GM12878 (cell line): ENCODE results near the gene SPAG9. TPM values are rescaled to one million over a fixed set of nuclear protein-coding genes. Genes with fewer than 3 reads are reported as not detected.

Source experiments
- ATAC-seq: fragments of 200-7000 bp; cut with Tn5 transposase; 3 replicates; pipeline ENCODE4 v1.9.1; 2020; ENCODE audit warnings: mild to moderate bottlenecking, moderate library complexity
- BruUV-seq: library from RNA; stranded (reverse); fragments of 400-500 nt; replicated peaks from 2 replicates; lab custom pipeline; 2021; lab: Mats Ljungman, UMichigan
- CTCF ChIA-PET: fragments of 300-600 bp; sonication (Branson Sonifier 250); formaldehyde crosslinking; extraction: SDS; loops from one replicate; lab custom pipeline; 2021; ENCODE audit warnings: inconsistent platforms; lab: Yijun Ruan, JAX
- POLR2A ChIA-PET: fragments of 350-600 bp; formaldehyde crosslinking; extraction: SDS; loops from one replicate; lab custom pipeline; 2021; ENCODE audit warnings: inconsistent platforms; lab: Charles Lee
- RAD21 ChIA-PET: fragments of 300-600 bp; sonication (Branson Sonifier 250); formaldehyde crosslinking; loops from one replicate; lab custom pipeline; 2023; ENCODE audit warnings: antibody characterized with exemption; ENCODE audit not compliant: unreplicated experiment; lab: Charles Lee
- SMC1A ChIA-PET: fragments of 300-600 bp; sonication (Branson Sonifier 250); formaldehyde crosslinking; loops from one replicate; lab custom pipeline; 2023; ENCODE audit not compliant: unreplicated experiment, uncharacterized antibody; lab: Charles Lee
- DNase-seq: peaks from one replicate; pipeline ENCODE4 v3.0.0-alpha.2; 2011; ENCODE audit warnings: low read depth, low spot score
- FAIRE-seq: peaks from 3 replicates; lab custom pipeline; 2011; peaks lifted over from hg19 to GRCh38; lab: Jason Lieb, UNC
- H2AFZ ChIP-seq: 2 replicates; pipeline ENCODE4 v1.6.0; 2011; ENCODE audit warnings: low read depth, low read length, control low read depth; ENCODE audit not compliant: control insufficient read depth
- H3K27ac ChIP-seq: 2 replicates; pipeline ENCODE4 v1.5.1; 2011; ENCODE audit warnings: control low read depth; ENCODE audit not compliant: control insufficient read depth, insufficient read depth
- H3K27me3 ChIP-seq, 2 experiments: replicated peaks in 1 of 2; 2 replicates each; pipeline versions ENCODE4 v1.6.0 to v1.6.1; 2011; ENCODE audit warnings: low read length in 1 of 2; ENCODE audit not compliant: control insufficient read depth in 2 of 2, insufficient read depth in 2 of 2
- H3K36me3 ChIP-seq, 2 experiments: 2 replicates each; pipeline ENCODE4 v1.5.1; 2011; ENCODE audit warnings: low read length in 1 of 2; ENCODE audit not compliant: control insufficient read depth in 2 of 2, insufficient read depth in 2 of 2
- H3K4me1 ChIP-seq: 2 replicates; pipeline ENCODE4 v1.6.1; 2011; ENCODE audit warnings: mild to moderate bottlenecking, low read length, moderate library complexity, mixed read lengths; ENCODE audit not compliant: control insufficient read depth, insufficient read depth
- H3K4me2 ChIP-seq: 2 replicates; pipeline ENCODE4 v1.6.0; 2011; ENCODE audit warnings: control low read depth; ENCODE audit not compliant: control insufficient read depth, insufficient read depth
- H3K4me3 ChIP-seq: fragments of 200-600 bp; sonication (generic); 2 replicates; pipeline ENCODE4 v1.5.1; 2016
- H3K79me2 ChIP-seq: 2 replicates; pipeline ENCODE4 v1.6.0; 2011; ENCODE audit warnings: low read length; ENCODE audit not compliant: control insufficient read depth, insufficient read depth
- H3K9ac ChIP-seq: 2 replicates; pipeline ENCODE4 v1.8.0; 2011; ENCODE audit warnings: low read length, control low read depth, mixed read lengths; ENCODE audit not compliant: control insufficient read depth, insufficient read depth
- H3K9me3 ChIP-seq: replicated peaks from 3 replicates; pipeline ENCODE4 v1.5.1; 2011; ENCODE audit warnings: mild to moderate bottlenecking, low read length; ENCODE audit not compliant: control insufficient read depth, insufficient read depth
- H4K20me1 ChIP-seq: 2 replicates; pipeline ENCODE4 v1.6.0; 2011; ENCODE audit not compliant: control insufficient read depth, insufficient read depth
- REST ChIP-seq: IDR thresholded peaks from 2 replicates; pipeline ENCODE4 v1.6.1; 2012; ENCODE audit warnings: mild to moderate bottlenecking, low read depth, low read length
- SMAD5 ChIP-seq: IDR thresholded peaks from 2 replicates; pipeline ENCODE4 v1.6.1; 2016; ENCODE audit warnings: antibody characterized with exemption, low read depth
- TCF12 ChIP-seq: IDR thresholded peaks from 2 replicates; pipeline ENCODE4 v1.6.1; 2011; ENCODE audit warnings: low read depth, mild to moderate bottlenecking, low read length
- YY1 ChIP-seq: IDR thresholded peaks from 2 replicates; pipeline ENCODE4 v1.6.1; 2011; ENCODE audit warnings: low read depth, mild to moderate bottlenecking, low read length
- ZBED1 ChIP-seq: IDR thresholded peaks from 2 replicates; pipeline ENCODE4 v1.6.1; 2016; ENCODE audit warnings: borderline replicate concordance
- ZBTB33 ChIP-seq: fragments of 450-650 bp; IDR thresholded peaks from 2 replicates; pipeline ENCODE4 v1.6.1; 2017; ENCODE audit warnings: mild to moderate bottlenecking
- WGBS: methylation state at CpG from one replicate; pipeline ENCODE4 v1.1.6; 2016; ENCODE audit warnings: low lambda C conversion rate; ENCODE audit not compliant: insufficient replicate concordance, insufficient coverage; ENCODE audit errors: missing lambda C conversion rate; 5-methylcytosine and 5-hydroxymethylcytosine counted together
- in situ Hi-C: fragments of 300-500 bp; cut with MboI; formaldehyde crosslinking; loops from 9 replicates; pipeline ENCODE4 v1.14.3; 2018; ENCODE audit warnings: mixed read lengths
- intact Hi-C: fragments of 100-400 bp; cut with micrococcal nuclease; formaldehyde crosslinking; loops from one replicate; pipeline ENCODE4 v1.14.2; 2022; ENCODE audit not compliant: unreplicated experiment
- polyA plus RNA-seq, 11 experiments: library from polyadenylated mRNA; depleted of rRNA in 4 of 11; unstranded in 6 of 11; stranded (reverse) in 5 of 11; fragments of >200 nt; fragmentation: Nextera tagmentation in 4 of 11; fragmentation: Illumina TruSeq in 1 of 11; extraction: Ambion mirVana in 4 of 11; extraction: Trizol in 1 of 11; gene quantifications; 1 replicate in 1 of 11; 2 replicates in 10 of 11; pipeline versions ENCODE4 v1.2.1 to v1.2.3, GENCODE V29; 2011 to 2016; ENCODE audit warnings: inconsistent platforms in 2 of 11, missing spikeins in 2 of 11, low read depth in 1 of 11
- total RNA-seq, 4 experiments: library from RNA; depleted of rRNA in 3 of 4; stranded (reverse); fragments of >200 nt in 3 of 4; fragmentation: Illumina TruSeq in 1 of 4; extraction: Trizol in 1 of 4; gene quantifications; 2 replicates each; pipeline versions ENCODE4 v1.2.1 to v1.2.3, GENCODE V29; 2013 to 2021

SPAG9 gene
- total and polyA plus RNA-seq, 10 of the 15 experiments (the other 5 are each of a cell fraction or from before 2014, with no cell fraction given): 6.6 to 42.0 (median 24.9) TPM

- TF ChIP-seq ZBTB33: no peak
- TF ChIP-seq, all 136 proteins: peak for 0
Measured at GRCh38 chr17:51161541-51161940, 40.9 kb upstream of the SPAG9 start (continued).

- Histone ChIP-seq H3K4me3 (no peak overlapping the region), H4K20me1 (no peaks in the 10 kb centered on the region), H3K27me3 (no peaks in the 10 kb centered on the region), H3K4me2 (no peak overlapping the region), H3K36me3 (peaks cover 15 to 40% of the 10 kb centered on the region in 2 experiments), H3K4me1 (no peaks in the 10 kb centered on the region; the same call in 1 of the 2 replicates), H2AFZ (no peak overlapping the region), H3K9me3 (no peaks in the 10 kb centered on the region), H3K79me2 (peaks cover 36% of the 10 kb centered on the region), H3K27ac (no peak overlapping the region), H3K9ac (no peak overlapping the region)
- in situ Hi-C loops (loop anchor here (10.0 kb wide), 1 partner anchor 55 kb away; no protein-coding TSS in a partner anchor), intact Hi-C loops (no loop called here)
- 96% methylated on average over 3 of the region's 3 CpGs for WGBS
- ChIA-PET CTCF (no interaction called here), RAD21 (no interaction called here), POLR2A (no interaction called here), SMC1A (no interaction called here)
- TF ChIP-seq SMAD5 (no peak), TCF12 (no peak), REST (no peak), ZBED1 (no peak), YY1 (no peak)
- no TSS peak for BruUV-seq
- DNase-seq: no peak
- no peak for FAIRE-seq
- ATAC-seq: no peak
Measured at GRCh38 chr17:51159604-51160003, 38.9 kb upstream of the SPAG9 start.
